SIG-M5 (cell line): ENCODE results near the gene PDGFRB.

ENCODE experiments used
- DNase-seq: peaks from one replicate; lab custom pipeline; 2025; lab: John Stamatoyannopoulos, UW

PDGFRB gene

DNA sequence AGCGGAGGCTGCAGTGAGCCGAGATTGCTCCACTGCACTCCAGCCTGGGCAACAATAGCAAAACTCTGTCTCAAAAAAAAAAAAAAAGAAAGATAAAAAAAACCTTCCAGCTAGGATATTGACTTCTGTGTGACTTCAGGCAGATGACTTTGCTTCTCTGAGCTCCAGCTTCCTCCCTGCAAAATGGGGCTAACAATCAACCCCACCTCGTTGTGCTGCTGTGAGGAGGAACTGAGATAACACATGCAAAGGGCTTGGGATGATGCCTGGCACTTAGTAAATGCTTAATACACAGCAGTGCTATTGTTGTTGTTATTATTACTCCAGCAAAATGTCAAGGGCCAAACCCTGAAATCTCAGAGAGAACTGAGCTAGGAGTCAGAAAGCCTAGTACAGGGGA lies 7.4 kb upstream of the PDGFRB start:
- no peak for DNase-seq

DNA sequence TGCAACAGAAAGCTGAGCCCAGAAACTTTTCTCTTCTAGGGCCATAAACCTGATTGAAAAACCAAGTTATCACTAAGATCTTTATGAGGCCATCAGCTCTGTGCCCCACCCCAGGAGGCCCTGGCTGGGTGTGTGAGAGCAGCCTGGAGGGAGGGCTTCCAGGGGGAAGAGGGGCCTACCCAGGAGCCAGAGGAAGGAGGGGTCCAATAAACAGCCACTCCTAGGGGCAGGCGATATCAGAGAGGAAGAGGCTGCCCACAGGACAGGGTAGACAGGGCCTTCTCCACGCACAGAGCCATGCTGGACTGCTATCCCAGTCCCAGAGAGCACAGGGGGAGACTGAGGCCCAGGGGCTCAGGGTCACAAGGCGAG lies 6.5 kb upstream of the PDGFRB start:
- no peak for DNase-seq

DNA sequence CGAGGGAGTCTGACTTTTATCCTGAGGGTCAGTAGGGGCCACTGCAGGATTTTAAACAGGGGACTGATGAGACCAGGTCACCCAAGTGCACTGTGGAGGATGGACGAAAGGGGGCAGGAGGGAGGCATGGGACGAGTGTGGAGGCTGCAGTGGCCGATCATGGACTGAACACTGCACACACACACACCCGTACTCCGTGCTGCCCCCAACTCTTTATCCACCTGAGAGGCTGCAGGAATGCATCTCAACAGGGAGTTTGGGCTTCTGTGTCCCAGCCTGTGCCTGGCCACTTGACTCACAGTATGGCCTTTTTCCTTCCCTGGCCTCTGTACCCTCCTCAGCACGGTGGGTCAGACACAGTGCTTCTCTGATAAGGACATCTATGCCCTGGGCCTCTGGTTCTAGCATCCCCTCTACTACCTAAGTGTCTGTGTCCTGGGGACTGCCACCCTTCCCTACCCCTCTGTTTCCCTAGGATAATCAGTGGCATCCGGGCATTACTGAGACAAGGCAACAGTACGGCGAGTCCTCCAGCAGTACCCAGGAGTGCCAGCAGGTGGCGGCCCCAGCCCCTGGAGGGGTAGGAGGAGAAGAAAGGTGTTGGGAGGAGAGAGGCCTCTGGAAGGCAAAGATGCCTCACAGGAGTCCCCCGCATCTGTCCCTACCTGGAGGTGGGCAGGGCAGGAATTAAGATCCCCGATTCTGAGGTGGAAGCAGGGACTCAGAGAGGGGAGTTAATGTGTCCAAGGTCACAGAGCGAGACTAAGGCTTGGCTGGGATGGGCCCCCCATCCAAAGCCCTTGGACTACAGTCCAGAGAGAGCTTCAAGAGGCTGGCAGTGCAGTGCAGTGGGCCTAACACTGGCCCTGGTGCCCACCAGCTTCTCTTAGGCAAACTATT lies 5.8 kb upstream of the PDGFRB start:
- no peak for DNase-seq

- DNase-seq = no peak
Measured at GRCh38 chr5:150160448-150161081, 4.9 kb upstream of the PDGFRB start.

DNA sequence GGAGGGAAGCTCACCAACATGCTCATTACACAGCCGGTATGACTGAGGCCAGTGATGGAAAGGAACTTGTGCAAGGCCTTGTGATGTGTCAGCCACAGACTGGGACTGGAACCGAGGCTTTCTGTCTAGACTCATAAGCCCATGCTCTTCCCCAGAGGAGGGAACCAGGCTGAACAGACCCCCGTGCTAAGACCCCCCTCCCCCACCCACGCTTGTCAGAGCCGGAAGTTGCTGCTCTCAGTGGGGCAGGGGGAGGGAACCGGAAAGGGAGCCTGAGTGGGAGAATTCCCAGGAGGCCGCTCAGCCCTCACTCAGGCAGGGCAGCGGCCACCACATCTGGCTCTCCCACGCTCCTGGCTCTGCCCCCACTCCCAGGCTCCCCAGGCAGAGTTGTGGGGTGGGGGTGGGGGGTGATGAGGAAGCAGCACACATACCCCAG lies 4.1 kb upstream of the PDGFRB start:
- DNase-seq = no peak

DNA sequence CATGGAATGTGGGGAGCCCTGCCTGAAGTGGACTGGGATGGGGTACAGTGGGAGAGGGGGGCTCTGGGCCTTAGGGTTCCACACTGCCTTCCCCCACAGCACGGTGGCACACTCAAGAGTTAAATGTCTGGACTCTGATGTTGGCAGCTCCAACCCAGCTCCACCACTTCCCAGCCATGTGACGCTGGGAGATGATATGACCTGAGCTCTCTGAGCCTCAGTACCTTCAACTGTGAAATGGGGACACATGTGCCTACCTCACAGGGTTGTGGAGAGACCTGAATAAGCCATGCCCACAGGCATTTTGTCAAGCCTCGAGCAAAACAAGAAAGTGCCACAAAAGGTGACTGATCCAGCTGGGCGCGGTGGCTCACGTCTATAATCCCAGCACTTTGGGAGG lies 3.4 kb upstream of the PDGFRB start:
- no peak for DNase-seq

- no peak for DNase-seq
Measured at GRCh38 chr5:150158170-150158949, 2.7 kb upstream of the PDGFRB start.

- DNase-seq = no peak
Measured at GRCh38 chr5:150157168-150157567, 1.5 kb upstream of the PDGFRB start.

DNA sequence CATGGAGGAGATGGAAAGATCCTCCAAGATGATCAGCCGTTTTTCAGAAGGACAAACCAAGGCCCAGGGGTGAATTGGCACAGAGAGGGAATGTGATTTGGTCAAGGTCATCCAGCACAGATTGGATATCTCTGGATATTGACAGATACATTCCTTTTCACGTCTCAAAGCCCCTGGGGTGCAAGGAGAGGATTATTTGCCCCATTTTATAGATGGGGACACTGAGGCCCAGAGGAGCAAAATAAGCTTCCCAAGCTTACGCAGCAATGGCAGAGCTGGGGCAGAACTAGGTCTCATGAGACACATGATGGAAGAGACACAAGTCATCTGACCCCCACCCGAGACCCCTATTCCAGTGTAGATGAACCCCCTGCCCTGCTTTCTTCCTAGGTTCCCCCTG lies 895 bp upstream of the PDGFRB start:
- no peak for DNase-seq

DNA sequence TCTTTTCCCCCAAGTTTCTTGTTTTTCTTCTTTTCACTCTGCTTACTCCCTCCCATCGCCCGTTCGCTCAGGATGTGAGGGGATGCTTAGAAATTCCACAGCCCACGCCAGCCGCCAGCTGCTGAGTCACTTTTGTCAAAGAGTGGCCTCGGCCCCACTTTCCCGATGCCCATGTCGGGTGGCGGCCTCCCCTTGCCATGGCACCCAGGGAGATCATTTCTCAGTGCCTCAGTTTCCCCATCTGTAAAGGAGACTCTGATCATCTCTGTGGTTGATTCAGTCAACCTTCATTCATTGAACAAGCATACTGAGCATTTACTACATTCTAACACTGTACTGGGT lies 353 bp upstream of the PDGFRB start:
- DNase-seq = no peak

DNA sequence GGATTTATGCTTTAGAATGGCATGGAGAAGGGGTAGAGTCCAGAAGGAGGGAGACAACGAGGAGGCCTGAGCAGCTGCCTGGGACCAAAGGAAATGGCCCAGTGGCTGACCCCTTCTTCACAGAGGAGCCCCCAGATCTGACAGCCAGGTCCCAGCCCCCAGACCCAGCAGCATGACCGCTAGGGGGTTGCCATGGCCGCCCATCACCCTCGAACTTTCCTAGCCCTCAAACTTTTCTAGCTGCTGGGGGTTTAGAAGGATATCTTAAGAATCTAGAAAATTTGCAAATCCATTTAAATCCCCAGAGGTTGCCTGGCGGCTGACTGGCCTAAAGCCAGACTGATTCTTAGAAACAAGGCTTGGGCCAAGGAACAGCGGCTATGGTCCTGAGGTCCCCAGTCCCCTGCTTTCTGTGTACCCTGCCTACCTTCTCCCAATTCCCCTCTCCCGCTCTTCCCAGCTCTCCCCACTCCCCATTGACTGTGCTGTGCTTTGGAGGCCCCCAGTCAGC lies 972 bp downstream of the PDGFRB start:
- DNase-seq = no peak

DNA sequence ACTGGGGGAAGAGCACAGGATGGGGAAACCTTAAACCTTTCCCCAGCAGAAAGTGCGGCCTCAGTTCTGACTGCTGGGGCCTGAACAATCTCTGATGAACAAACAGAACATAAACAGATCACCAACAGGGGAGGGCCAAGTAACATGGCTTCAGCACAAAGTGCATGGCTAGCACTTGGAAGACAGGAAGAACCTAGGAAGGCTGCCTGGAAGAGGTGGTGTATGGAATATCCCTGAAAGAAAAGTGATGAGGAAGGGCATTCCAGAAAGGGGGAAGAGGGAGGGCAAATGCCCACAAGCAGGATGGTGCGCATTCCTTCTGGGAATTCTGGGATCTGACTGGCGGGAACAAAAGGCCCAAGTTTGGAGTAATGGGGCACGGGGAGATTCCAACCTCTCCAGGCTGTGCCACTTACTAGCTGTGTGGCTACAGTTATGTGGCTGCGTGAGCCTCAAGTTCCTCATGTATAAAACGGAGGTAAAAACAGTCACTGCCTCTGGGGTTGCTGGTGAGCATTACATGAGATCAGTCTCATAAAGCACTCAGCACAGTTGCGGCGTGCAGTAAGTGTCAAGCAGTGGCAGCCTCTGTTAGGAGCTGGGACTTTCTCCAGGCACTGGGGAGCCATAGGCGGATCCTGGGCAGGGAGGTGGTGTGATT lies 1.6 kb downstream of the PDGFRB start:
- DNase-seq = peak; percentile 25

GRCh38 chr5:150153483-150153882 lies 2.2 kb downstream of the PDGFRB start:
- DNase-seq = no peak

DNA sequence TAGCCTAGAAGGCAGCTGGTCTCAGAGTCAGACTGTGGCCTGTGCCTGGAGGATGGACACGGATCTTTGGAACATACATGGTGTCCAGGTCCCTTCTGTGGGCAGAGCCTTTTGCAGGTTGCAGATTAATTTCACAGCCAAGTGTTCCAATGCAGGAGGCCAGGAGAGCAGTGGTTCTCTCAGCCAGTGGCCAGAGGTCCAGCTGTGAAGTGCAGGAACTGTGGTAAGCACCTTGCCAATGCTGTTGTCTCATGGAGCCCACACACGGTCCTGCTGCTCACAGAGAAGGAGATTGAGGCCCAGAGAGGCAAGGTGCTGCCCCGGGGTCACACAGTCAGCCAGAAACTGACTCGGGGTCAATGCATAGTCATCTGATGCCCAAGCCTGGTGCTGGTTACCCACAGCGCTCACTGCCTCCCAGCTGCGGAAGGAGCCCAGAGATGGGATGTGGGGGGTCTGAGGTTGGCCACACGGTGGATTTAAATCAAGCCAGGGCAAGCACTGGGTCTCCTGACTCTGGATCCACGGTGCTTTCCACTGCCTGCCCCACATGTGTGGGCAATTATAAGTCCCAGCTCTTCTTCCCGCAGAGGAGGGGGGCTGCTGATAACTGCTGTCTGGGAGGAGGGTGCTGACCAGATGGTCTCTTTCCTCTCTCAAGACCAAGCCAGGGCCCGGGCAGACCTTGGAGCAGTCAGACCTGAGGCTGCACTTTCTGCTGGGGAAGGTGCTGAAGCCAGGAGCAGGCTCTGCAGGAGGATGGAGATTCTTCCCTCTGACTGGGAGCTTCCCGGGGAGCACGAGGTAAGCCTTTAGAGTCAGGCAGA lies 2.8 kb downstream of the PDGFRB start:
- no peak for DNase-seq

GRCh38 chr5:150149618-150150017 lies 6.0 kb downstream of the PDGFRB start:
- DNase-seq = no peak

GRCh38 chr5:150148117-150148927 lies 7.3 kb downstream of the PDGFRB start:
- no peak for DNase-seq

DNA sequence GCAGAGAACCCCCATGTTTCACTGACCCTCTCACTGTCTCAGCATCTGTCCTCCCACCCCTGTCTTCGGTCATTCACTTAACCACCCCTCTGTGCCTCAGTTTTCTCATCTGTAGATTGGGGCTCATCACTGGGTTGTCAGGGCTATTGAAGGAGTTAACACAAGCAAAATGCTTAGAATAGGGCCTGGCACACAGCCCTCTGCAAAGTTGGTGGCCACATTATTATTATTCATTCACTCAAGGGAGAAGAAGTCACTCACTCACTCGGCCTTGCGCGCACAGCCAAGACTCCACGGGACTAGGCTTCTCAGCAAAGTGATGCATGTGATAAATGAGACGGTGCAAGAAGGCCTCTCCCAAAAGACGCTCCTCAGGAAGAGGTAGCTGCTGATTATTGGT lies 8.0 kb downstream of the PDGFRB start:
- no peak for DNase-seq

GRCh38 chr5:150146862-150147601 lies 8.6 kb downstream of the PDGFRB start:
- DNase-seq = no peak

- no peak for DNase-seq
Measured at GRCh38 chr5:150146235-150146634, 9.4 kb downstream of the PDGFRB start.

GRCh38 chr5:150144879-150145278 lies 10.8 kb downstream of the PDGFRB start:
- no peak for DNase-seq
